Stimulated activated CD4-positive, alpha-beta T cell treated with anti-CD3 and anti-CD28 coated beads, TNF-alpha, amount 100 ng/mL, for 48 hours (primary cell): ENCODE data around the gene SLC66A2.

Experiments used
- DNase-seq, 3 donors: peaks; one replicate each; pipeline ENCODE4 v3.0.0-alpha.2; 2020; ENCODE audit warnings: low read depth in 3 of 3

SLC66A2 gene

DNA sequence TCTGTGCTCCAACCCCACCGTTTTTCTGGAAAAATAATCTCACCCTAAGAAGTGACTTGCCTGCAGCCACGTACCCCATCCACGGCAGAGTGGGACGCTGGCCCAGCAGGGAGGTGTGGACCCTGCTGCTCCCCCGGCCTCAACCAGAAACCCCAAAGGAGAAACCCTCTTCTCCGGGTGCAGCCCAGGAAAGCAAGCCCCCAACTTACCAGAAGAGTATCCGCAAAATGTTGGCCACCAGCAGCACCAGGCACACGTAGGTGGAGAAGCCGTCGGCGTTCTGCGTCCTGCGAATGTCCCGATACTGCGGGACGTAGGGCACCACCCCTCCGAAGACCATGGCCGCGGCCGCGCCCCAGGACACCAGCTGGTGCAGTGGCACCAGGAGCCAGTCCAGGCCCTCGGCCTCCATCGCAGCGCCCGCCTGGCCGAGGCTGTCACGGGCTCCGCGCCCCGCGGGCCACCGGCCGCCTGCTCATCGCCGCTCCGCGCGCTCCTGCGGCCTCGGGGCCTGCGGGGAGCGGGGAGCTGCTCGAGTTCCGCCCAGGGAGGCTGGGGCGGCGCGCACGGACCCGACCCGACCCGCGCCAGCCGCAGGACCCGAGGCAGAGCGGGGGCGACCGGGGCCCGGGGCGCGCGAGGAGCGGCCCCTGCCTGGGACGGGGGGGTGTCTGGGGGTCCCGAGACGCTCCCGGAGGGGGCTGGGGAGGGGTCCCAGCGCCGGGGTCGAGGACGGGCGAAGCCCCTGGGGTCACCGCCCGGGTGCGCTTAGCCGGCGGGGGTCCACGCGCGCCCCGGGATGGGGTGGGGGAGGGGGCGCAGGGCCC, 725 bp downstream of the SLC66A2 start:
- DNase-seq = no peak

DNA sequence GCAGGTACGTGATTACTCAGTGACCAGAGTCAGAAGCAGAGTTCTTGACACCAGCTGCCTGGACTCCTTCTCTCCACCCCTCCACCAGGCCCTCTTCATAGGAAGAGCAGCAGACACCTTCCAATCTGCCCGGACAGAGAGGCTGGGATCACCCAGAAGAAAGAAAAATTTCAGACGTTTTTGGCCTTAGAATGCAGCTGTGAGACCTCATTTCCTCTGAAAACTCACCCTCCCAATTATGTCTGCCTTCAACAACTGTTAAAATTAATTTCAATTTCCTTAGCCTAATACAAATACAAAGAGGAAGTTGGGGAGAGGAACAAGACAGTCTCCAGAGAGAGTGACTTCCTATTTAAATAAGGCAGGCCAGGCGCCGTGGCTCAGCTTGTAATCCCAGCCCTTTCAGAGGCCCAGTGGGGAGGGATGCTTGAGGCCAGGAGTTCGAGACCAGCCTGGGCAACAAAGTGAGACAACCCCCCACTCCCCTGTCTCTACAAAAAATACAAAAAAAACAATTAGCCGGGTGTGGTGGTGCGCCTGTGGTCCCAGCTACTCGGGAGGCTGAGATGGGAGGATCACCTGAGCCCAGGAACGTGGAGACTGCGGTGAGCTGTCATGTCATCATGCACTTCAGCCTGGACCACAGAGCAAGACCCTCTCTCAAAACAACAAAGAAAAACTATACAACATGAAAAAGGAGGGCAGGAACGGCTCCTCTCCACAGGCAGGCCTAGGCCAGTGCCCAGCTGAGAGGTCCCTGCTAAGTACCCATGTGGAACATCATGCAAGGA, 1.6 kb downstream of the SLC66A2 start:
- DNase-seq = no peak

DNA sequence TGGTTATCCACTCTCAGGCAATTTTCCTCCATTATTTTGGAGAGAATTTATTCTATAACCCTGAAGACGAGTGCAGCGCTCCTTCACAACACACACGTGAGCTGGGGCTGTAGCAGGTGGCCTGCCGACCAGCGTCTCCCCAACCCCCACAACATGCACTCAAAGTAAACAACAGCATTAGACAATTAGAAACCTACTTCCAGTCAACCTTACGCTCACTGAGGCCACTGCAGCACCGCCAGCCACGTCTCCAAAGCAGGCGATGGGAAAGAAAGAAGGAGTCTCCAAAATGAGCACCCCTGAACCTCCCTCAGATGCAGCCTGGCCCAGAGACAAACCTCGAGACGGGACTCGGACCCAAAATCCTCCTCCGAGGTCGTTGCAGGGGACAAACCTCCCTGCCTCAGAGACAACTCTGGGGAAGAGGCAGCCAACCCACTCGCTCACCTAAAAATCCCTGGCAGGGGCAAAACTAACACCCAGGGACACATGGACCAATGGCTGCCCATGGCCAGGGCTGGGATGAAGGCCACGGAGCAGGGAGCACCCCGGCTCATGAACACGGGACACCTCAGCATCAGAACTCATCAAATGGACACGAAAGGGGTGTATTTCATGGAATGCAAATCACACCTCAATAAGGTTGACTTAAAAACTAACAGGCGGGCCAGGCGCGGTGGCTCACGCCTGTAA, 2.6 kb downstream of the SLC66A2 start:
- DNase-seq = no peak

DNA sequence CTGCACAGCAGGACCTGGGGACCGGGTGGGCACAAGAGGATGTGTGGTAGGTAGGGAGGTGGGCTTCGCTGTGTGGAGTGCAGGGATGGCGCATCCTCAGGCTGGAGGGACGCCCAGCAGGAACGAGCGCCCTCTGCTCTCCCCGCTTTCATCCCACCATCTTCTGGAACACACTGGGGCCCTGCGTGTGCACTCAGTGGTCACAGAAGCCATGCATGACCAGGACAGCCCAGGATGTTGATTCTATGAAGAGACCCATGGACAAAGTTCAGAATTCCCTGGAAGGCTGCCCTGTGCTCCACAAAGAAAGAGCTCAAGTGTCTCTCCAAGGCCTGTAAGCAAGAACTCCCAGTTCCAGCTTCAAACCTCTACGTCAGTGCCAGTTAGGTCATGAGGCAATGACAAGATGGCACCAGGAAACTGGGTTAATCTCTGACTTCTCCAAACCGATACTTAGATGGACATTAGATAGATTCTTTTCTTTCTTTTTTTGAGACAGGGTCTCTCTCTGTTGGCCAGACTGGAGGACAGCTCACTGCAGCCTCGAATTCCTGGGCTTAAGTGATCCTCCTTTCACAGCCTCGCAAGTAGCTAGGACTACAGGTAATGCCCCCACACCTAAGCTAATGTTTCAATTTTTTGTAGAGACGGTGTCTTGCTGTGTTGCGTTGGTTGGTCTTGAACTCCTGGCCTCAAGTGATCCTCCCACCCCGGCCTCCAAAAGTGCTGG, 3.4 kb downstream of the SLC66A2 start:
- DNase-seq = no peak

DNA sequence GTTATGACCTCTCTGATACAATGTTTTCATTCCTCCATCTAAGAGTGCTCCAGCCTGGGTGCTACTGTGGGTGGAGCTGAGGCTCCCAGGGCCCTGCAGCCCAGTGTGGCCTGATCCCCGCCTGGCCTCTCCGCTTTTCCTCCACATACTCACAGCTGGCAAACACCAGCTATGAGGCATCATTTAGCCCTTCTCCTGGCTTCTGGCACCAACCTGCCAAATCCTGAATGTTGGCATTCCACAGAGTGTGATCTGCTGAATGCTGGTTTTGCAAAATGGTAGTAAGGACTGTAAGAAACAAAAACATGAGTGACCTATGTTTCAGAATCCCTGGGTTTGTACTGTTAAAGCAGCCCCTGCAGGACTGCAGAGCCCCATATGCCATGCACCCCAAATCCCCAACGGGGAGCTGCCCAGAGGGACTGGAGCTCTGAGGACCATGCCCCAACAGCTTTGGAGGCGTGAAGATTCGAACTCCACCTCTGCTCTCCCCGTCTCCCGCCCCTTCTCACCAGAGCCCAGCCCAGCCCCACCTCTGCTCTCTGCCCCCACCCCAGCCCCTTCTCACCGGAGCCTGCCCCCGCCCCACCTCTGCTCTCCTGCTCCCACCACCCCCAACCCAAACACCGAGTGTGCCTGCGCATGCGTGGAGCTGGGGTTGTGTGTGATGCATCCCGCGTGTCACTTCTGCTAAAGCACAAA, 4.2 kb downstream of the SLC66A2 start:
- no peak for DNase-seq

DNA sequence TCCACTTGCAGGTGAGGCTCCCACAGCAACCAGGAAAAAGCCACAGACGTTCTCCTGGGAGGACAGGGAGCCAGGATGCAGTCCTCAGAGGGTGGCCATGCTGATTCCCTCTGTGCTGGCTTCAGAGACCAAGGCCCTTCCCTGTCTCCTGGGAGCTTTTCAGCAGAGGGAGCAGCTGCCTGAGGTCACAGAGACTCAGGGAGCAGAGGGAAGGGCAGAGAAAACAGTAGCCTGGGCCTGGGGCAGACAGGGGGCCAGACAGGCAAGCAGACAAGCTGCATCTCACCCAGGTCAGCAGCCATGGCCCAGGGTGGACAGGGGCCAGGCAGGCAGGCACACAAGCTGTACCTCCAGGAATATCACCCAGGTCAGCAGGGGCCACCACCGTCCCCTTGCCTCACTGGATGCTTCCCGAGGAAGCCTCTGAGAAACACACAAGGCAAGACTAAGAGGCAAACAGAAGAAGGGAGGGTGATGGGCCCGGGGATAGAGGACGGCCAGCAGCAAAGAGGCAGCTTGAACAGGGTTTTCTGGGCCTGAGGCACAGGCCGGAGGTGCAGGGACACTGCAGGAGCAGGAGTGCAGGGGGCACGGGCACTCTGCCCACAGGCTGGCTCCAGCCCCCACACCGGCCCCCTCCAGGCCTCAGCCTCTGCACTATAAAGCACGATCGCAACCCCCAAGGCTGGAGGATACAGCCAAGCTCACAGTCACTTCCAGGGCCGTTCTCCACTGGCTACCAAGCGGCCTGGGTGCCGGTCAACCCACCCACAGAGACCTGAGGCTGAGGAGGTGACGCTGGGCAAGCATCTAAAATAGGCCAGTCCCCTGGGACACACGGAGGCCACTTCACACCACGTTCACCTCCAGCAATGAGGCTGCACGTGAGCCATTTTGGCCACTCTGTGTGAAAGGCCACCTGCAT, 6.1 kb downstream of the SLC66A2 start:
- DNase-seq = no peak

DNA sequence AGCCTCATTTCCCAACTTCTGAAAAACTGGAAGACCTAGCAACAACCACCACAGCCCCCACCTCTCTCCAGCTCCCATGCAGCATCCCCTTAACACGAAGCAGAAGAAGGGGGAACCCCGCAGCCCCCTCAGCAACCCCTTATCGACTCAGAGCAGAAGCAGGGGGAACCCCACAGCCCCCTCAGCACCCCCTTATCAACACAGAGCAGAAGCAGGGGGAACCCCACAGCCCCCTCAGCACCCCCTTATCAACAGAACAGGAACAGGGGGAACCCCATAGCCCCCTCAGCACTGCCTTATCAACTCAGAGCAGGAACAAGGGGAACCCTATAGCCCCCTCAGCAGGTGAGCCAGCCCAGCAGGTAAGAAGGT, 6.7 kb downstream of the SLC66A2 start:
- no peak for DNase-seq

DNA sequence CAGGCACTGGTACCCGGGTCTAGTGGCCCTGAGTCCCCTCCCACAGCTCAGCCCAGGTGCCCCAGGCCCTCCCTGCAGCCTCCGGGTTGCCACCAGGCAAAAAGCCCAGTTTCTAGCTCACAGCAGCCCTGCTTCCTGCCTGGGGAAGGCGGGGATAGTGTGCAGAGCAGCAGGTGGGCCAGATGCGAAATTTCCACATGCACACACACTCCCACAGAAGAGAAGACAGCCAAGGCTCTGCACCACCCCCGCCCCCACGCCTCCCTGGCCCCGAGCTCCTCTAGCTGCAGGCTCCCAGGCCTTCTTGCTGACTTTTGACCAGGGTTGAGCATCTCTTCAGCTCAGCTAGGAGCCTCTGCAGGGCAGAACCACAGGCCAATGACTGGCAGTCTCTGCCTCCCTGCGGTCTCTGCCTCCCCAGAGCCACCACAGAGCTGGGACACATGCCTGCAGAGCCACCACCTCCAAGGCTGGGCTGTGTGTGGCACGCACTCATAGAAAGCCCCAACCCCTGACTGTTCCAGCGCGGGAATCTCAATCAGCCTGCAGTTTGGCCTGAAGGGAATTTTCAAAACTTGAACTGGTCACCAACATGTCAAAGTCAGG, 7.2 kb downstream of the SLC66A2 start:
- no peak for DNase-seq

DNA sequence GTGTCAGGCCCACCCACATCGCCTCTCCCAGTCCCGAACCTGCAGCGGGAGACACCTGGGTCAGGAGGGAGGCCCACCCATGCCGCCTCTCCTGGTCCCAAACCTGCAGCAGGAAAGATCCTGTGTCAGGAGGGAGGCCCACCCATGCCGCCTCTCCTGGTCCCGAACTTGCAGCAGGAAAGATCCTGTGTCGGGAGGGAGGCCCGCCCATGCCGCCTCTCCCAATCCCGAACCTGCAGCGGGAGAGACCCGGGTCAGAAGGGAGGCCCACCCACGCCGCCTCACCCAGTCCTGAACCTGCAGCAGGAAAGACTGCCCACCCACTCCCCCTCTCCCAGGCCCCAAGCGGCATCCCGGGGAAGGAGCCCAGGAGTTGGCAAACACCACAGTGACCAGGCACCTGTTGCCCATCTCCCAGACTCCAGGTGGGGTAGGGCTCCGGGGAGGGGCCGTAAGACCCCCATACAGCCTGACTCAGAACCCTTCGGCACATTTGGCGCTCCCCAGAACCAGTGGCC, 7.8 kb downstream of the SLC66A2 start:
- DNase-seq = no peak

DNA sequence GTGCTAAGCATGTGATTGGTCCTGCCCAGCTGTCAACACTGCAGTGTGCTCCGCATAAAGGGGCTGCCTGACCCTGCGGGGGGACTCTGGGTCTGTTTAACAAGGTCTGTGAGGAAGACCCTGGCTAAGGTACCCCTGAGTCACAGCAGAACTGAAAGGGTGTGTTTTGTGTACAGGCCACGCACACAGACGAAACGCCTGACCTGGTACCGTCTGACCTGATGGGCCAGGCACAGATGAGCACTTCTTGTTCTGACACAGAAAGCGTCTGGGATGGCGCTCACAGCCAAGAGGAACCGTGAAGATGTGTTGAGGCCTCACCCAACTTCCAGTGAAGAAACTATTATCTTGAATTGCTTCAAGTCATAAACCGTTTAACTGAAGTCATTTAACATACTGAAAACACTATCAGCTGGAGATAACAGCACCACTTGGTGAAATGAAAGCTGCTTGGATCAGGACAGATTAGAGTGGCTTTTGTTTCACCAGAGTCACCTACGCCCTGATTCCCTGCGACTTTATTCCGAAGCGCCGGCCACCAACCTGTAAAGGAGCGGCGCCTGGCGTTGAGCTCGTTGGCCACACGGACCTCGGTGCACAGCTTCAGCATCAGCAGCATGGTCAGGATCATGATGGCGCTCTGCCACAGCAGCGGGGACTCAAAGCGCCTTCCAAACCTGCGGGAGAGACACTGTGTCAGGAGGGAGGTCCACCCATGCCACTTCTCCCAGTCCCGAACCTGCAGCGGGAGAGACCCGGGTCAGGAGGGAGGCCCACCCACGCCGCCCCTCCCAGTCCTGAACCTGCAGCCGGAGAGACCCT, 8.5 kb downstream of the SLC66A2 start:
- DNase-seq = no peak

DNA sequence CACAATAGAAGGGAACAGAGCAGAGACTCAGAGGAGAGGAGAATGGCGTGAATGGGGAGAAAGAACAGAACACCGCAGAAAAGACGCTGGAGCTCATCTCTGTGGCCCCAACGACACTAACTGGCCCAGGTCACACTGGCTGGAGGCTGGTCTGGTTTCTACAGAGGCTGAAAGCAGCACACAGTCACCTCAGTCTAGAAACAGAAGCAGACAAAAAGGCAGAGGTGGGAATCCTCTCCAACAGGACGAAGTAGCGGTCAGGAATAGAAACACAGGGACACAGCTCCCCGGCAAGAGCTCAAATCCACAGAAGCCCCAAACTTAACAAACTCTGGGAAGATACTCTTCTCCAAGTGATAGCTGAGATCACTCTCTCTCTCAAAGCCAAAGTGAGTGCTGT, 9.2 kb downstream of the SLC66A2 start:
- DNase-seq = no peak

DNA sequence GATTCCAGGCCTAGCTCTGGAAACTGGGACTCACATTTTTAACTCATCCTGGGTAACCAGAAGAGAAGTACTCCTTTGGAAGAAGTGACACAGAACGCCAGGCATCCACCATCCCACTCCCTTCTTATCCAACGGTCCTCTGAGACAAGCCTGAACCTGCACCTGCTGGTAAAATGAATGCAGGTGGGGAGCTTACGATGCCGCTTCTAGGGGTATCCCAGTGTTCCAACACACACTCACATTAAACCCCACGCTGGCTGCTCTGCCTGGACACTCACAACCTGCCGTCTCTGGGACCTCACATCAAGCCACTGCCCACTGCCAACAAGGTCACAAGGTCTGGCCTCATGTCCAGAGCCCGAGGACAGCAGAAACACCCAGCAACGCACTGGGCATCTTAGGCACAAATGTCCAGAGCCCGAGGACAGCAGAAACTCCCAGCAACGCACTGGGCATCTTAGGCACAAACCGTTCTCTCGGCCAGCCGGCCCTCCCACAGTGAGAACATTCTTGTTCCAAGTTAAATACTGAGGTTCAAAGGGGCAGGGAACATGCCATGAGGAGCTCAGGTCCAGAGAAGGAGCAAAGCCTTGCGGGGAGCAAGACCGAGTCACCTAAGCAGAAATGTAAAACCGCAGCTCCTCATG, 9.9 kb downstream of the SLC66A2 start:
- no peak for DNase-seq

DNA sequence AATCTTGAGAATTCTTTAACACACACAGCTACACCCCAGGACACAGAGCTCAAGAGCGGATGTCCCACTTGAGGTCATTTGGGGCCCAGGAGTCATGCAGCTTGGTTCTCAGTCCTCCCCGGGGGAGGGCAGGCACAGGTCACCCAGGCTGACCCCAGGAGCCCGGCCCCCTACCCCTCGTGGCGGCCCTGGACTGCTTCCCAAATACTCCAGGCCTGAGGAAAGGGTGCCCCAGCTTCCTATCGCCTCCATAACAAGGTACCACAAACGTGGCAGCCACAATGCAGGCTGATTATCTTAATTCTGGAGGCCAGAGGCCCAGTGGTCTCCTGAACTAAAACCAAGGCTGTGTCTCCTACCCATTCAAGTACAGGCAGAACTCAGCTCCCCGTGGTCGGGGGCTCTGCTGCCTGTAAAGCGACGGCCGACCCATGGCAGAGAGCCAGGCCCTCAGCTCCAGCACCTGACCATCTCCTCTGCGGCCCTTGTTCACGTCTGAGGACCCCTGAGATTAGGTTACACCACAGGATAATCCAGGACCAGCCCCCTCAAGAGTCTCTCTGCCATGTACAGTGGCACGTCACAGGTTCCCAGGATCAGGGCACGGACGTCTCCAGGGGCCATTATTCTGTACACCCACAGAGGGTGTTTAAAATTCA, 10.5 kb downstream of the SLC66A2 start:
- no peak for DNase-seq

DNA sequence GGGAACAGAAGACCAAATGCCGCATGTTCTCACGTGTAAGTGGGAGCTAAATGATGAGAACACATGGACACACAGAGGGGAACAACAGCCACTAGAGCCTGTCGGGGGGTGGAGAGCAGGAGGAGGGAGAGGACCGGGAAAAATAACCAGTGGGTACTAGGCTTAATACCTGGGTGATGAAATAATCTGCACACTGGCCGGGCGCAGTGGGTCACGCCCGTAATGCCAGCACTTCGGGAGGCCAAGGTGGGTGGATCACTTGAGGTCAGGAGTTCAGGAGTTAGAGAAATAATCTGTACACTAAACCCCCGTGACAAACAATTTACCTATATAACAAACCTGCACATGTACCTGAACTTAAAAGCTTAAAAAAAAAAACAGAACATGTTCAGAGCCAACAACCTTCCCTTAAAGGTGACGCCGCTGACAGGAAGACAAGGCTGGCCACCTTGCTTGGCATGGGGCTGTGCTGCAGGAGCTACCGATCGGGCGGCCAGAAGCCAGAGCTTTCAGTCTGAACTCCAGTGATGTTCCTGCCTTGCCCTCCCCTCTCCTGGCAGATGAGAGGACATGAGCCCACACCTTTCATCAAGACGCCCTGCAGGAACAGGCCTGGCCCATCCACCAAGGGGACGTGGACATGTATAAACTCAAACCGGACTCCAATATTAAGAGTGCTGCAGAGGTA, 11.2 kb downstream of the SLC66A2 start:
- no peak for DNase-seq

DNA sequence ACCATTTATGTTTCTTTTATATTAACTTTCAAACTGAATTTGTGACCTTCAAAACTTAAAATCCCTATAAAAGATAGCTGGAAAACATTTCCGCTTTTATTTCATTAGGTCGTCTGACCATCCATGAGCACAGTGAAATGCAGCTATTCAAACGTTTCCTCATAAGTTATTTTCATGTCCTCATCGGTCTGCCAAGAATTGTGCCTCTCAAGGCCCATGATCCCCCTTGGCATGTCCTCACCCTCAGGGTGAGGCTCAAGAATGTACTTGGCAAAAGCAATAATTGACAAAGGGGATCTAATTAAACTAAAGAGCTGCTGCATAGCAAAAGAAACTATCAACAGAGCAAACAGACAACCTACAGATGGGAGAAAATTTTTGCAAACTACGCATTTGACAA, 12.4 kb downstream of the SLC66A2 start:
- no peak for DNase-seq

DNA sequence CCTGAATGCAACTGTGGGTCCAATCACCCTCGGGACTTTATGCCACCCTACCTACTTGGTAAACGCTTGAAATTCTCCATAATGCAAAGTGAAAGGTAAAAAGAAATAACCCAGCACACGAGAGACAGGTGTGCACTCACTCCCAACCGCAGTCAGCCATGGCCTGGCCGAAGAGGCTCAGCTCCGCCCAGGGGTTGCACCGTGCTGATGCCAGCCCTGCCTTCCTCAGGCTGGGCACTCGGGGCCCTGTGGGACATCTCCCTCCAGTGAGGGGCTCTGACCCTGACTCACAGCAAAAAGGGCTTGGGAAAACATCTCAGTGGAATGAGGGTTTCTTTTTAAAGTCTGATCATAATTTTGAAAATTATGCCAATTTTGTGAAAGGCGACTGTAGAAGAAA, 13.3 kb downstream of the SLC66A2 start:
- no peak for DNase-seq
